Neuron (in vitro differentiated cells): ENCODE results near the gene GUCD1.

Experiments used
- H2AFZ ChIP-seq: one replicate; pipeline ENCODE4 v1.6.1; 2013; ENCODE audit warnings: low read depth, mild to moderate bottlenecking, inconsistent platforms, low read length, moderate library complexity
- H3K27me3 ChIP-seq: one replicate; pipeline ENCODE4 v1.6.1; 2013; ENCODE audit warnings: low read length; ENCODE audit not compliant: insufficient read depth
- H3K36me3 ChIP-seq: one replicate; pipeline ENCODE4 v1.6.1; 2013; ENCODE audit warnings: low read length; ENCODE audit not compliant: insufficient read depth
- H3K4me1 ChIP-seq: one replicate; pipeline ENCODE4 v1.6.1; 2013; ENCODE audit warnings: low read length; ENCODE audit not compliant: insufficient read depth
- H3K4me3 ChIP-seq: 2 replicates; pipeline ENCODE4 v1.5.1; 2013; ENCODE audit warnings: mild to moderate bottlenecking, low read length, moderate library complexity
- H3K9me3 ChIP-seq: one replicate; pipeline ENCODE4 v1.6.1; 2013; ENCODE audit warnings: low read length

The GUCD1 gene

DNA sequence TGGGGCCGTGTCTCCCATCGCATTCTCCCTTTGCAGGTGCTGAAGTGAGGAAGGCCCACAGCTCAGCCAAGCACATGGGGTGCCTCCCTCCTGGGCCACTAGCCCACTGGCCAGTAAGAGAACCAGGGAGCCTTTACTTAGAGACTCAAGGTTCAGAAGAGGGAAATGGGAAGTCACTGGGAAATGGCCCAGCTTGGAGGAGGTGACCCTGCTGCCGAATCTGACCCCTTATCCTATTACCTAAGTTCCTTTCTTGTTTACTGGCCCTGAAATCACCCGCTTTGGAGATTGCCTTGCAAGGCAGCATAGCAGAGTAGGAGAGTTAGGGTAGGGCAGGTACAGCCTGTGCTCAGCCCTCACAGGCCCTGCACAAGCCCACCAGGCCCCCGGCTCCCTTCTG lies 35.4 kb downstream of the GUCD1 start:
- Histone ChIP-seq H3K4me3 (no peak overlapping the region), H3K4me1 (no peaks in the 10 kb centered on the region), H3K9me3 (no peaks in the 10 kb centered on the region), H3K36me3 (no peaks in the 10 kb centered on the region), H2AFZ (no peak overlapping the region), H3K27me3 (peaks cover 23% of the 10 kb centered on the region)

DNA sequence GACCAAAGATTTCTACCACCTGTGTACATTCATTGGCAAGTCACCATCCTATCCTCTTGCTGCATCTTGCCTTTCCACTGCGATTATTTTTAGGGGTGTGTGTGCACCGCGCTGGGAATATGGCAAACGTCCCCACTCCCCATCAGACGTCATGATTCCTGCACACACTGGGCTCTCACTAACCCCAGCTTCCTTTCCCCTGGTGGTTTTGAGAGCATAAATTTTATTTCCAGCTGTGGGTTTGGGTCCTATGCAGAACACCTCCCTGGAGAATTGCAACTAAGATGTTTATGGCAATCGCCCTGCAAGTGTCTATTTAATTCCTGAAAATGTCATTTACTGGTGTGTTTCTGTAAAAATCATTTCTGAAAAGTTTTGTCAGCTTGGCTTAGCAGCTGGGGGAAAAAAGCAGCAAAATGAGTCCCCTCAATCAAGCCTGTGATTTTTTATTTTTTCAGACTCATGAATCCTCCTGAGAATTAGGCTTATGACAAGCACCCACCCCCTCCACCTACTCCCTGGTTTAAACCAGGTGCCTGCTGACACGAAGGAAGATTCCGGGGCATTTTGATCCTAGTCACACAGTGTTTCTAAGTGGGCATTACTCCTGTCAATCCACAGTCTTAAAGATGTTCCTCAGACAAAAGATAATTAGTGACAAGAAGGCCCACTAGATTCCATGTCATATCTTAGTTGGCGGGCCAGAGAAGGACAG lies 36.0 kb downstream of the GUCD1 start:
- Histone ChIP-seq H3K4me1 (no peaks in the 10 kb centered on the region), H3K36me3 (no peaks in the 10 kb centered on the region), H3K9me3 (no peaks in the 10 kb centered on the region), H3K27me3 (peaks cover 23% of the 10 kb centered on the region), H2AFZ (no peak overlapping the region), H3K4me3 (no peak overlapping the region)

DNA sequence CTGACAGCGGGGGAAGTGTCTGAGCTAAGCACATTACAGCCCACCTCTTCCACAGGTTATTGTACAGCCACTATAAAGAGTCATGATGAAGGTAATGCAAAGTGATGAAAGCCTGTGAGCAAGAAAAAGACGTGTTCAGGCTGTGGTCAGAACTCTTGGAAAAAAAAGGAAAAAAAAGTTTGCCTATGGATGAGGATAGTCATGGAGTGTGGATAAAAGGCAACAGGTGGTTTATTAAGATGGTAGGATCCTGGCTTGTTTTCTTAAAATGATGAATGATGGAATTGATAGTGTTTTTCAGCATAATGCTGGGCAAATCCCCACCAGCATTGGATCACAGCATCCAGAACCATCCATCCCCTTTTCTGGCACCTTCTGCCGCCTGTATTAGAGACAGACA lies 36.7 kb downstream of the GUCD1 start:
- Histone ChIP-seq H3K27me3 (peaks cover 17% of the 10 kb centered on the region), H2AFZ (no peak overlapping the region), H3K9me3 (no peaks in the 10 kb centered on the region), H3K36me3 (no peaks in the 10 kb centered on the region), H3K4me1 (no peaks in the 10 kb centered on the region), H3K4me3 (no peak overlapping the region)

DNA sequence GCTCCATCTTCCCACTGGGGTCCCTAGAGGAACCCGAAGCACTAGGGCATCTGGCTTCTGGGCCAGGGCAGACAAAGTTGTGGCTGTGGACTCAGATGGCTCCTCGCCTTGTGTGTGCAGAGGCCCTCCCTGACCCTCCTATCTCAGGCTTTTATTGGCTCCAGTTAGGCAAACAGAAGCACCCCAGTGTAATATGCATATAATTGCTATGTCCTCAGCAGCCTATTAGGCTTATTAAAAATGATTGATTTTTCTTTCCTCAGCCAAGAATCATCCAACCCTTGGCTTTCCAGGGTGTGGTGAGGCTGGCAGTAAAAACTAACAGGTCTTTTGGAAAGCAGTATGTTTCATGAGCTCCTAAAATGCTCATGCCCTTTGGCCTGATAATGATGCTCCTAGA lies 37.5 kb downstream of the GUCD1 start:
- Histone ChIP-seq H3K9me3 (no peaks in the 10 kb centered on the region), H3K4me1 (no peaks in the 10 kb centered on the region), H3K4me3 (no peak overlapping the region), H3K36me3 (no peaks in the 10 kb centered on the region), H3K27me3 (peaks cover 14% of the 10 kb centered on the region), H2AFZ (no peak overlapping the region)

DNA sequence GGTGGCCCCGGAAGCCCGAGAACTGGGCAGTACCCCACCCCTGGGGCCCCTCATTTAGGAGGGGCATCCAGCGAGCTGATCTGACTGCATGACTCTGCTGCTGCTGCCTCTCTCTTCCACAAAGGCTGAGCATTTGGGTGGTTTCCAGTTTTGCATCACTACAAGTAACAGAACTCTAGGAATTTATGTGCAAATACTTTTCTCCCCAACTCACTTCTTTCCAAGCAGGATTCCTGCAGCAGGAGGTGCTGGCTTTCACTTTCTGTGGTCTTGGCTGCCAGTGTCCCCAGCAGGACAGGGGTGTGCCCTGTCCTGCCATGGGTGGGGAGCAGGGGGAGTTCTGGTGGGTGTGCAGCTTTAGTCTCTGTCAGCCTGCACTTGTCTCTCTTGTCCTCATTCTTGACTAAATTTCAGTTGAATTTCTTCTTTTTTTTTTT lies 38.6 kb downstream of the GUCD1 start:
- Histone ChIP-seq H3K9me3 (no peaks in the 10 kb centered on the region), H2AFZ (no peak overlapping the region), H3K4me3 (no peak overlapping the region), H3K27me3 (peaks cover 14% of the 10 kb centered on the region), H3K36me3 (no peaks in the 10 kb centered on the region), H3K4me1 (no peaks in the 10 kb centered on the region)

DNA sequence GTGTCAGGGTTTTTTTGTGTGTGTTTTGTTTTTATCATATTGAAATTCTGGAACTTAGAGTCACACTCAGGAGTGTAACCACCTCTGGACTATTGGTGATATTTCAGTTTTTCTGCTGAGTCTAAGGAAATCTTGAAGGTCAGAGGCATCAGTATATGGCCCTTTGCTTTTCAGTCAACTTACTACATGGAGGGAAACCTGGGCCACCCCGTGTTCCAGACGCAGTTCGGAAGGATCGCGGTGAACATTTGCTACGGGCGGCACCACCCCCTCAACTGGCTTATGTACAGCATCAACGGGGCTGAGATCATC lies 40.0 kb downstream of the GUCD1 start:
- H3K9me3 ChIP-seq: no peaks in the 10 kb centered on the region

DNA sequence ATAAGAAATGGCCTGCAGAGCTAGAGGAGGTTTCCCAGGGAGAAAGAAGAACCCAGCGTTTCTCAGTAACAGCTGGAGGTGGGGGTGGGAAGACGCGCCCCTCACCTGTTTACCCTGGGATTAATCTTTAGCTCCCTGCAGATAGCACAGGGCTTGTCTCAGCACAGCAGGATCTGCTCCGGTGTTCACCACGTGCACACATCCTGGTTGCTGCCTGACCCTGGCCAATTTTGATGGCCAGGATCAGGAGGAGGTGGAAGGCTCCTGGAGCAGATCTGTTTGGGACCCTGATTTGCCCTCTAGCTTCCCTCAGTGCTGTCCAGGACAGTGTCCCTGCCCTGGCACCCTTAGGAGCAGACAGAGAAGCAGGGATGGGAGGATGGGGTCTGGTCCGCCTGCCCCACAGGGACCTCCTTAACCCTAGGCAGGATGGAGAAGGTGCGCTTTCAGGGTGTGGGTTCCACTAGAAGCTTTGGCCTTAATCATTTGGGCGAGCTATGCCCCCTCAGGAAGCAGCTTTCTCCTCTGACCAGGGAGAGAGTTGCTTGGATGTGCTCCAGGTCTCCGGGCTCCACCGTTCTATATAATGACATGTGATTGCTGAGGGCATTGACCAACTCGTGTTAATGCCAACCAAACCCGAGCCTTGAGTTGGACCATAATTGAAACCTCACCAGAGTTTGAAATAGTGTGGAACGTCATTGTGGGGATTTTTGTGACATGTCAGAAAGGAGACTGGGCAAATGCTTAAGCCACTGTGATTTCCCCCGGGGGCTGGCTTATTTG lies 40.5 kb downstream of the GUCD1 start:
- H3K36me3 ChIP-seq: no peaks in the 10 kb centered on the region
- no peaks in the 10 kb centered on the region for H3K9me3 ChIP-seq
- no peak overlapping the region for H2AFZ ChIP-seq
- no peaks in the 10 kb centered on the region for H3K4me1 ChIP-seq
- H3K27me3 ChIP-seq: peaks cover 9% of the 10 kb centered on the region
- no peak overlapping the region for H3K4me3 ChIP-seq

More for the DNA sequence above, 40.0 kb downstream of the GUCD1 start:
- peaks cover 14% of the 10 kb centered on the region for H3K27me3 ChIP-seq
- H2AFZ ChIP-seq: no peak overlapping the region
- no peaks in the 10 kb centered on the region for H3K36me3 ChIP-seq
- no peak overlapping the region for H3K4me3 ChIP-seq
- H3K4me1 ChIP-seq: no peaks in the 10 kb centered on the region

DNA sequence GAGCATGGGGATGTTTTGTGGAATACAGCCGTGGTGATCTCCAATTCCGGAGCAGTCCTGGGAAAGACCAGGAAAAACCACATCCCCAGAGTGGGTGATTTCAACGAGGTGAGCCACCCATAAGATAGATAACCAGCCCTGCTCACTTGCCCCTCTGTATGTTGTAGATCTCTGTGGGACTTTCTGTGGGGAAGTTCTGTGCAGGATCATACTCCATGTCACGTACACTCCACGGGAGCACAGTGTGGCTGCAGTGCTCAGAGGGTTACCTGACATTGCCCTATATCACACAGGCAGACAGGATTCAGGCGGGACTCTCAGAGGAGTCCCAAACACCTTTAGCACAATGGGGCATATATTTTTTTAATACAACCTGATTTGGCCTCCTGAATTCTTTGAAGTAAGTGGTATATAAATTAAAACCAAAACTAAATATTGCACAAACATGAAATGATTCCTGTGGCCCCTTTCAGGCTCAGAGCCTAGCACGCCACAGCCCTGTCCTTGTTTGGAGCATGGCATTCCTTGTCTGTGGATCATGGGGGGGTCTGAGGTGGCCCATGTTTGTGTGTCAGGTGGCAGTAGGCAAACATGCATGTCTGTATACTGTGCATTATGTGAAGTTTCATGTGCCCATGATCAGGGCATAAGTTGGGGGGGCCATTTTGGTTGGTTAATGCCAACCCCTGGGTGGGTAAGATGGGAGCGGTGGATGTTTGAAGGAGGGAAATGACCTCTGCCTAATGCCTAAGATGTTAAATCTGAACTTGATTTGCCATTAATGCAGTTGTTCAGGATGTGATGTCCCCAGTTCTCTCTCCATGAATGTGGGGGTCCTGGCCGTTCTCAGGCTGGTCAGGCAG lies 41.3 kb downstream of the GUCD1 start:
- Histone ChIP-seq H3K4me1 (no peaks in the 10 kb centered on the region), H3K4me3 (no peak overlapping the region), H2AFZ (no peak overlapping the region), H3K36me3 (no peaks in the 10 kb centered on the region), H3K9me3 (no peaks in the 10 kb centered on the region), H3K27me3 (peaks cover 3% of the 10 kb centered on the region)

DNA sequence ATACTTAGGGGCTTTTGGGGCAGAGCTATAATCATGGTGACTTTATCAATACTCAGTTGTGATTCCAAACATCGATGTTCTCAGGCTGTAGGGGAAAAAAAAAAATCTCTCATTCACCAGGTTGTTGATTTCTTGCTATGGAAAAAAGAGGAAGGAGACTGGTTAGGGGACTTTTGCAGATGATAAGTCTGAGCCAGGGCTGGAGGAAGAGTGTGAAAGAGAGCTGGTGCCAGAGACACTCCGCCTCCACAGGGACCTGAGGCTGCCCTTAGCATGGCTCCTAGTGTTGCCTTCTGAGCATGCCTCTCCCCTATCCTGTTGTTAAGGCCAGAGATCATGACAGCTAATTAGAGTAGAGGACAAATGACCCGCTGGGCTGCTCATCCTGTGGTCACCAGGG lies 42.9 kb downstream of the GUCD1 start:
- no peaks in the 10 kb centered on the region for H3K36me3 ChIP-seq
- no peaks in the 10 kb centered on the region for H3K27me3 ChIP-seq
- H3K4me1 ChIP-seq: no peaks in the 10 kb centered on the region
- no peak overlapping the region for H2AFZ ChIP-seq
- no peaks in the 10 kb centered on the region for H3K9me3 ChIP-seq
- H3K4me3 ChIP-seq: no peak overlapping the region

DNA sequence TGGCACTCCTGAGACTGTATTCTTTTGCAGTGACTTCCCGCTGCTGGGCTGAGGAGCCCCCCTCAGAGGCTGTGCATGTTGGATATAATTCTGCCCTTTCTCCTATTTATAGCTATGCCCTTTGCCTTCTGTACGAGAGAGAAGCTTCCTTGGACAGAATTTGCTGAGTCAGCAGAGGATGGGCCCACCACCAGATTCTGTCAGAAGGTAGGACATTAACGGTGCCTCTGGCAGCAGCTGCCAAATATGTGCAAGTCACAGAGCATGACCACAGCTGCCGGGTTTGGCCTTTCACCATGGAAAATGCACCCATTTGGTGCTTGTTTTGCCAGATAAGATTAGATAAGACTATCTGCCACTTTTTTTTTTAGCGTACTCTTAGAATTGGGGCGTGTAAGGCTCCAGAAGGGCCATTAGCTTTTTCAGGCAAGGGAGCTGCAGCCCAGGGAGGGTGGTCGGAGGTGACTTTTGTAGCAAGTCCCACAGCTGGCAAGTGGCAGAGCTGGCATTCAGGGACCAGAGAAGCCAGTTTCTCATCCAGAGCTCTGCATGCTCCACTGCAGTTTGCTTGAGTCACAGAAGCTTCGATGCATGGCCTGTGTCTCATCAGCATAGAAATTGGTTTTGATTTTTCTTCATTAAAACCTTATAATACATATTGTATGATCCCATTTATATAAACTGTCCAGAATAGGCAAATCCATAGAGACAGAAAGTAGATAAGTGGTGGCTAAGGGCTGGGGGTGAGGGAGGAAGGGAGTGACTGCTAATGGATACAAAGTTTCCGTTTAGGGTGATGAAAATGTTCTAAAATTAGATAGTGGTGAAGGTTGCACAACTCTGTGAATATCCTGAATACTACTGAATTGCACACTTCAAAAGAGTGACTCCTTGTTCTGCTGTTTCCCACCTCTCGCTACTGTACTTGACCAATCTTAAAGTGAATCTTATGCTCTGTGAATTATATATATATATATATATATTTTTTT lies 44.0 kb downstream of the GUCD1 start:
- Histone ChIP-seq H3K27me3 (peaks cover 2% of the 10 kb centered on the region), H3K9me3 (no peaks in the 10 kb centered on the region), H3K4me3 (no peak overlapping the region), H3K4me1 (no peaks in the 10 kb centered on the region), H3K36me3 (no peaks in the 10 kb centered on the region), H2AFZ (no peak overlapping the region)

DNA sequence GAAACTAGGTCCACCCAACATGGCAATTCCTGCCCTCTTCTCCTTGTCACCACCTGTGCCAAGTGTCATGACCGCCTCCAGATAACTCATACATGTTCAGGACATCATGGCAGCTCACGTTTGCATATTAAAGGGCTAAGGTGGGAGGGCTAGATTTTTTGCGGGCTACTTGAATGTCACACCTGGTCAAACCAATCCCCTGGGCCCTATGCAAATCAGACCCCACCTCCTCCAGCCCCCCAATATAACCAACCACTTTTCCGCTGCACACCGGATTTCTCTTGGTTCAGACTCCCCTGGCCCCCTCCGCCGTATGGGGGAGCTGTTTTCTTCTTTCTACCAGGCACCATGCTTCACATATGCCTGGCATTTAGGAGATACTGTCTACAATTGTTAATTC lies 47.2 kb downstream of the GUCD1 start:
- H2AFZ ChIP-seq: no peak overlapping the region
- H3K4me1 ChIP-seq: no peaks in the 10 kb centered on the region
- no peaks in the 10 kb centered on the region for H3K9me3 ChIP-seq
- H3K27me3 ChIP-seq: peaks cover 2% of the 10 kb centered on the region
- H3K36me3 ChIP-seq: no peaks in the 10 kb centered on the region
- H3K4me3 ChIP-seq: no peak overlapping the region

DNA sequence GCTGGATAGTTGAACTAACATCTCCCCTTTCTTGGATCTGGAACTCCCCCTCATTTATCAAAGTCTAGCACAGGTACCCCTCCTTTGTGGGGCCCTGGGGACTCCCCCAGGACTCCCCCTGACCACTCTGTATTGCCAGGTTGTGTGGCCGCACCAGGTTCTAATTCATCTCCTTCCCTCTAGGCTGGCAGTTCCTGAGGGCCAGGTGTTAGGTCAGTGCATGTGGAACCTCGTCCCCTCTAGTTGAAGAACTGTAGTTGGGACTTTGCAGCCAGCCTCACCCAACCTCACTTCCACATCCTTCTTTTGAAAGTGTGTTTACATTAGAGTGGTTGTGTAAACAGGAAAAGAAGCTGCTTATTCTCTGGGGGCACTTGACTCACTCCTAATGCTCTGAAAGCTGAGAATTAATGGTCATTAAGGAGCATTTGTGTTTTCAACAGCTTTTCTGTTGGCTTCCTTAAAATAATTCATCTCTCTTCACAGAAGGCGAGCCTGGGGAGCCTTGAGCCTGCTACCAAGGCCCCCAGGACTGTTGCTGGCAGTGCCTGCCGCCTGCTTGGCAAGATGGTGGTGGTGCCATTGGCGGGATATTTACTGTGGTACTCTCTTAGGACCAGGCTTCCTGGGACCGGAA lies 48.0 kb downstream of the GUCD1 start:
- H3K27me3 ChIP-seq: peaks cover 2% of the 10 kb centered on the region
- H3K4me1 ChIP-seq: peaks cover 6% of the 10 kb centered on the region
- H2AFZ ChIP-seq: no peak overlapping the region
- no peaks in the 10 kb centered on the region for H3K36me3 ChIP-seq
- H3K4me3 ChIP-seq: no peak overlapping the region
- H3K9me3 ChIP-seq: no peaks in the 10 kb centered on the region
